Adrenal gland (tissue), 5 donors: ENCODE measurements around the gene SUN2.

Experiments
- CTCF ChIP-seq, 6 experiments: fragments of 450-650 bp in 4 of 6; fragments of 200-600 bp in 2 of 6; sonication (generic) in 1 of 6; IDR thresholded peaks; 1 replicate in 5 of 6; 2 replicates in 1 of 6; pipeline versions ENCODE4 v1.5.1 to v1.8.0; 2016 to 2021; ENCODE audit warnings: antibody characterized with exemption in 6 of 6, mild to moderate bottlenecking in 2 of 6, moderate library complexity in 1 of 6
- POLR2A ChIP-seq, 2 donors: fragments of 450-650 bp; IDR thresholded peaks; one replicate each; pipeline ENCODE4 v1.6.1; 2017; ENCODE audit warnings: antibody characterized with exemption in 2 of 2, mild to moderate bottlenecking in 2 of 2, moderate library complexity in 1 of 2
- donor health status: DM: no; HTN: no; CAD: no.

DNA sequence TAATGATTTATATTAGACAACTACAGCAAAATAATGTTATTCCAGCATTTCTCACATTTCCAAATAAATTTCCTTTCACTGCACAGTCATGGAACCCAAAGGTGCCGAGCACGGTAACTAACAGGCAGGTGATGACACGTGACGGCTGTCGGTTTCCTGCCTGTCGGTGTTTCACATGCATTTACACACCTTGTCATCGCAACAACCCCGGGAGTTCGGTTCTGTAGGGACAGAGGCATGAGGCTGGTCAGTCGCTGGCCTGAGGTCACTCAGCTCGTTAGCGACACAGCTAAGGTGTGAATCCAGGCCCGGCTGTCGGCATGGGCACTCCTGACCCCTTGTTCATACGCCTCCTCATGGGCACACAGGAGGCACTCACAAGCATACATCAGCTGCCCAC, 28.2 kb upstream of the SUN2 start:
- TF ChIP-seq POLR2A (IDR thresholded peaks at IDR 0.05) = no peak
- TF ChIP-seq CTCF (IDR thresholded peaks at IDR 0.05) = no peak
